OCI-LY3 (cell line): Measurements from ENCODE around the gene TOP2A.

ENCODE experiments used
- H2AFZ ChIP-seq: fragments of 200-600, 300-600 bp; shearing (Covaris generic); 2 replicates; pipeline ENCODE4 v1.6.0; 2014; ENCODE audit warnings: antibody characterized with exemption, low read depth, low read length
- H3K27ac ChIP-seq: fragments of 200-600, 300-600 bp; sonication (generic); 2 replicates; pipeline ENCODE4 v1.5.1; 2014; ENCODE audit warnings: mild to moderate bottlenecking, low read length, moderate library complexity, mixed read lengths
- H3K27me3 ChIP-seq: fragments of 200-600, 300-600 bp; sonication (generic); 2 replicates; pipeline ENCODE4 v1.6.1; 2014; ENCODE audit warnings: low read depth, low read length, mixed read lengths
- H3K36me3 ChIP-seq: fragments of 200-600, 300-600 bp; sonication (generic); replicated peaks from 2 replicates; pipeline ENCODE3; 2014; ENCODE audit warnings: low read depth, low read length, mixed read lengths
- H3K4me1 ChIP-seq: fragments of 300-600, 200-600 bp; sonication (generic); 2 replicates; pipeline ENCODE4 v1.6.1; 2014; ENCODE audit warnings: low read length, mixed read lengths
- H3K4me2 ChIP-seq: fragments of 200-600, 300-600 bp; sonication (generic); 2 replicates; pipeline ENCODE4 v1.6.1; 2014; ENCODE audit warnings: low read length, mixed read lengths
- H3K4me3 ChIP-seq: fragments of 300-600, 200-600 bp; sonication (generic); 2 replicates; pipeline ENCODE4 v1.5.1; 2014; ENCODE audit warnings: antibody characterized with exemption, mild to moderate bottlenecking, low read length, moderate library complexity
- H3K79me2 ChIP-seq: fragments of 300-600, 200-600 bp; shearing (Covaris generic); 2 replicates; pipeline ENCODE4 v1.6.1; 2014; ENCODE audit warnings: mild to moderate bottlenecking, low read length, mixed read lengths
- H3K9ac ChIP-seq: fragments of 300-600, 200-600 bp; shearing (Covaris generic); 2 replicates; pipeline ENCODE4 v1.6.0; 2014; ENCODE audit warnings: mild to moderate bottlenecking, low read length, moderate library complexity
- H3K9me3 ChIP-seq: fragments of 200-600, 300-600 bp; shearing (Covaris generic); 2 replicates; pipeline ENCODE4 v1.6.1; 2014; ENCODE audit warnings: low read length, mixed read lengths; ENCODE audit not compliant: insufficient read depth
- H4K20me1 ChIP-seq: fragments of 200-600, 300-600 bp; sonication (generic); 2 replicates; pipeline ENCODE4 v1.6.1; 2016; ENCODE audit warnings: low read length, mixed read lengths; ENCODE audit not compliant: insufficient read depth
- CTCF ChIP-seq: fragments of 200-600, 300-600 bp; sonication (generic); IDR thresholded peaks from 2 replicates; pipeline ENCODE4 v1.5.1; 2014; ENCODE audit warnings: antibody characterized with exemption, low read length, low read depth
- EZH2phosphoT487 ChIP-seq: fragments of 200-600 bp; shearing (Covaris generic); IDR thresholded peaks from 2 replicates; pipeline ENCODE4 v1.6.1; 2018; ENCODE audit warnings: antibody characterized with exemption, mixed run types, low read depth

TOP2A gene

GRCh38 chr17:40352237-40352778 is 65.4 kb downstream of the TOP2A start:
- Histone ChIP-seq H3K27ac (no peak overlapping the region), H3K9ac (no peak overlapping the region), H3K79me2 (peaks cover 5% of the 10 kb centered on the region), H3K4me2 (no peak overlapping the region), H2AFZ (no peak overlapping the region), H3K36me3 (peaks cover 16% of the 10 kb centered on the region), H3K27me3 (no peaks in the 10 kb centered on the region), H3K4me3 (no peak overlapping the region), H3K4me1 (peaks cover 7% of the 10 kb centered on the region), H4K20me1 (peaks cover 38% of the 10 kb centered on the region), H3K9me3 (no peaks in the 10 kb centered on the region)
- no peak for TF ChIP-seq CTCF
- TF ChIP-seq EZH2phosphoT487 = no peak

GRCh38 chr17:40351359-40352236 is 66.1 kb downstream of the TOP2A start:
- no peak overlapping the region for H3K4me3 ChIP-seq
- no peaks in the 10 kb centered on the region for H3K9me3 ChIP-seq
- TF ChIP-seq CTCF (no peak), EZH2phosphoT487 (no peak)
- H4K20me1 ChIP-seq = peaks cover 45% of the 10 kb centered on the region
- H3K4me2 ChIP-seq = no peak overlapping the region
- peaks cover 16% of the 10 kb centered on the region for H3K36me3 ChIP-seq
- H3K79me2 ChIP-seq = peaks cover 12% of the 10 kb centered on the region
- H3K4me1 ChIP-seq = peaks cover 7% of the 10 kb centered on the region
- no peak overlapping the region for H3K9ac ChIP-seq
- no peaks in the 10 kb centered on the region for H3K27me3 ChIP-seq
- H2AFZ ChIP-seq = no peak overlapping the region
- H3K27ac ChIP-seq = no peak overlapping the region

- H3K27me3 ChIP-seq = no peaks in the 10 kb centered on the region
- H3K79me2 ChIP-seq = peaks cover 12% of the 10 kb centered on the region
- H3K4me2 ChIP-seq = no peak overlapping the region
- no peak overlapping the region for H3K9ac ChIP-seq
- H3K4me1 ChIP-seq = peaks cover 7% of the 10 kb centered on the region
- TF ChIP-seq EZH2phosphoT487 (no peak), CTCF (no peak)
- no peaks in the 10 kb centered on the region for H3K9me3 ChIP-seq
- H3K4me3 ChIP-seq = no peak overlapping the region
- H3K36me3 ChIP-seq = peaks cover 16% of the 10 kb centered on the region
- no peak overlapping the region for H2AFZ ChIP-seq
- peaks cover 53% of the 10 kb centered on the region for H4K20me1 ChIP-seq
- H3K27ac ChIP-seq = no peak overlapping the region
Observed at GRCh38 chr17:40350689-40351358, 66.9 kb downstream of the TOP2A start.
